ENCODE data around the gene DPM2.

DNA sequence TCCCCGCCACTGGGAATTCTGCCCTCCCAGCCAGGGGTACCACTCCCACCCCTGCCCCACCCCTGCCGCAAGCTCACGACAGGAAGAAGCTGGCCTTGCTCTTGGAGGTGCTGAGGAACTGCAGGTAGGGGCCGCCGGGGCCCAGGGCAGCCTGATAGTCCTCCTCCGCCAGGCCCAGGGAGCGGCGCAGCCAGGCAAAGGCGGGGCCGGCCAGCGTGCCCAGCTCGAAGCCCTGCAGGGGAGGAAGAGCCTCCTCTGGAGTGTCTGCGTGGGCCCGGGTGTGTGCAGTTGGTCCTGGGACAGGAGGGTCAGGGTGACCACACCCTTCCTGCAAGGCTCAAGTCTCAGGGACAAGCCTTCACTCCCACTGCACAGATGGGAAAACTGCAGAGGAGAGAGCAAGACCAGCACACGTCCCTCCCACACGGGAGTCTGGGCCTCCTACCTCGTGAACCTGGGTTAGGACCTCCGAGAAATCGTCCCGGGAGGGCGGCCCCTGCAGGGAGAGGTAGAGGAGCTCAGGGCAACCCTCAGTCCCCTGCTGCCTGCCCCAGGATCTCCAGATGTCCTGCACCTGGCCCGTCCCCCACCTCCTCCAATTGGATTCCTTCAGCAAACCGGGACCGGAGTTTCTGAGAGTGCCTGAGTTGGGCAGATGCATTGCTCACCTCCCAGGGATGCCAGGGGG, 9.5 kb downstream of the DPM2 start:
- TF ChIP-seq, protein P1, sequence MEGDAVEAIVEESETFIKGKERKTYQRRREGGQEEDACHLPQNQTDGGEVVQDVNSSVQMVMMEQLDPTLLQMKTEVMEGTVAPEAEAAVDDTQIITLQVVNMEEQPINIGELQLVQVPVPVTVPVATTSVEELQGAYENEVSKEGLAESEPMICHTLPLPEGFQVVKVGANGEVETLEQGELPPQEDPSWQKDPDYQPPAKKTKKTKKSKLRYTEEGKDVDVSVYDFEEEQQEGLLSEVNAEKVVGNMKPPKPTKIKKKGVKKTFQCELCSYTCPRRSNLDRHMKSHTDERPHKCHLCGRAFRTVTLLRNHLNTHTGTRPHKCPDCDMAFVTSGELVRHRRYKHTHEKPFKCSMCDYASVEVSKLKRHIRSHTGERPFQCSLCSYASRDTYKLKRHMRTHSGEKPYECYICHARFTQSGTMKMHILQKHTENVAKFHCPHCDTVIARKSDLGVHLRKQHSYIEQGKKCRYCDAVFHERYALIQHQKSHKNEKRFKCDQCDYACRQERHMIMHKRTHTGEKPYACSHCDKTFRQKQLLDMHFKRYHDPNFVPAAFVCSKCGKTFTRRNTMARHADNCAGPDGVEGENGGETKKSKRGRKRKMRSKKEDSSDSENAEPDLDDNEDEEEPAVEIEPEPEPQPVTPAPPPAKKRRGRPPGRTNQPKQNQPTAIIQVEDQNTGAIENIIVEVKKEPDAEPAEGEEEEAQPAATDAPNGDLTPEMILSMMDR (conservative IDR thresholded peaks at IDR 0.05; ENCODE audit: low read depth in 2 of 2): no peak
- TF ChIP-seq POLR2AphosphoS5 (IDR thresholded peaks at IDR 0.05; ENCODE audit: low read depth) (no peak; the same call in 1 of the 2 replicates), EZH2phosphoT487 (IDR thresholded peaks at IDR 0.05; ENCODE audit: unreplicated experiment) (no peak), EZH2 (IDR thresholded peaks at IDR 0.05; ENCODE audit: low read depth, unreplicated experiment) (no peak), CREB1 (CRISPR knock-in tag; IDR thresholded peaks at IDR 0.05; ENCODE audit: low read depth) (no peak), ZNF114 (CRISPR knock-in tag; IDR thresholded peaks at IDR 0.05) (no peak)
- TF ChIP-seq, protein P2, sequence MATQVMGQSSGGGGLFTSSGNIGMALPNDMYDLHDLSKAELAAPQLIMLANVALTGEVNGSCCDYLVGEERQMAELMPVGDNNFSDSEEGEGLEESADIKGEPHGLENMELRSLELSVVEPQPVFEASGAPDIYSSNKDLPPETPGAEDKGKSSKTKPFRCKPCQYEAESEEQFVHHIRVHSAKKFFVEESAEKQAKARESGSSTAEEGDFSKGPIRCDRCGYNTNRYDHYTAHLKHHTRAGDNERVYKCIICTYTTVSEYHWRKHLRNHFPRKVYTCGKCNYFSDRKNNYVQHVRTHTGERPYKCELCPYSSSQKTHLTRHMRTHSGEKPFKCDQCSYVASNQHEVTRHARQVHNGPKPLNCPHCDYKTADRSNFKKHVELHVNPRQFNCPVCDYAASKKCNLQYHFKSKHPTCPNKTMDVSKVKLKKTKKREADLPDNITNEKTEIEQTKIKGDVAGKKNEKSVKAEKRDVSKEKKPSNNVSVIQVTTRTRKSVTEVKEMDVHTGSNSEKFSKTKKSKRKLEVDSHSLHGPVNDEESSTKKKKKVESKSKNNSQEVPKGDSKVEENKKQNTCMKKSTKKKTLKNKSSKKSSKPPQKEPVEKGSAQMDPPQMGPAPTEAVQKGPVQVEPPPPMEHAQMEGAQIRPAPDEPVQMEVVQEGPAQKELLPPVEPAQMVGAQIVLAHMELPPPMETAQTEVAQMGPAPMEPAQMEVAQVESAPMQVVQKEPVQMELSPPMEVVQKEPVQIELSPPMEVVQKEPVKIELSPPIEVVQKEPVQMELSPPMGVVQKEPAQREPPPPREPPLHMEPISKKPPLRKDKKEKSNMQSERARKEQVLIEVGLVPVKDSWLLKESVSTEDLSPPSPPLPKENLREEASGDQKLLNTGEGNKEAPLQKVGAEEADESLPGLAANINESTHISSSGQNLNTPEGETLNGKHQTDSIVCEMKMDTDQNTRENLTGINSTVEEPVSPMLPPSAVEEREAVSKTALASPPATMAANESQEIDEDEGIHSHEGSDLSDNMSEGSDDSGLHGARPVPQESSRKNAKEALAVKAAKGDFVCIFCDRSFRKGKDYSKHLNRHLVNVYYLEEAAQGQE (IDR thresholded peaks at IDR 0.05; ENCODE audit: unreplicated experiment): no peak
